A673 (cell line): Measurements from ENCODE around the gene DOK6. TPM values are rescaled to one million over a fixed set of nuclear protein-coding genes. Genes with fewer than 3 reads are reported as not detected.

Source experiments
- BruUV-seq: library from RNA; stranded (reverse); fragments of 400-500 nt; replicated peaks from 2 replicates; lab custom pipeline; 2021; lab: Mats Ljungman, UMichigan
- CTCF ChIA-PET: fragments of 300-600 bp; sonication (Branson Sonifier 250); formaldehyde crosslinking; loops from one replicate; lab custom pipeline; 2022; ENCODE audit warnings: antibody characterized with exemption; lab: Charles Lee
- POLR2A ChIA-PET: fragments of 300-600 bp; sonication (Branson Sonifier 250); formaldehyde crosslinking; loops from one replicate; lab custom pipeline; 2022; ENCODE audit warnings: antibody characterized with exemption; ENCODE audit not compliant: low non-redundant PET; lab: Charles Lee
- DNase-seq: peaks from one replicate; pipeline ENCODE4 v3.0.0-alpha.2; 2015; ENCODE audit warnings: low spot score
- H3K27ac ChIP-seq: fragments of 200-600 bp; sonication (generic); 2 replicates; pipeline ENCODE4 v1.5.1; 2016; ENCODE audit warnings: mixed run types, low read depth, mild to moderate bottlenecking, mixed read lengths, antibody characterized with exemption, low read length; ENCODE audit not compliant: poor library complexity, severe bottlenecking
- H3K27me3 ChIP-seq: fragments of 200-600 bp; sonication (generic); replicated peaks from 2 replicates; pipeline ENCODE4 v1.6.1; 2017; ENCODE audit warnings: mixed run types, low read depth, mild to moderate bottlenecking, mixed read lengths, antibody characterized with exemption, low read length; ENCODE audit not compliant: insufficient read depth, poor library complexity
- H3K36me3 ChIP-seq: fragments of 200-600 bp; sonication (generic); 2 replicates; pipeline ENCODE4 v1.6.1; 2016; ENCODE audit warnings: mixed run types, mild to moderate bottlenecking, mixed read lengths, antibody characterized with exemption, low read length; ENCODE audit not compliant: insufficient read depth, poor library complexity, severe bottlenecking
- H3K4me1 ChIP-seq: fragments of 200-600 bp; sonication (generic); 2 replicates; pipeline ENCODE4 v1.6.1; 2017; ENCODE audit warnings: mixed run types, mild to moderate bottlenecking, mixed read lengths, antibody characterized with exemption, low read length; ENCODE audit not compliant: insufficient read depth, poor library complexity, severe bottlenecking
- H3K4me3 ChIP-seq: fragments of 200-600 bp; sonication (generic); 2 replicates; pipeline ENCODE4 v1.5.1; 2016; ENCODE audit warnings: low read depth, mixed run types, mild to moderate bottlenecking, mixed read lengths, low read length; ENCODE audit not compliant: poor library complexity, severe bottlenecking
- H3K9me3 ChIP-seq: fragments of 200-600 bp; sonication (generic); 2 replicates; pipeline ENCODE4 v1.6.1; 2016; ENCODE audit warnings: mixed run types, low read depth, mild to moderate bottlenecking, mixed read lengths, antibody characterized with exemption, low read length; ENCODE audit not compliant: poor library complexity, severe bottlenecking
- EZH2 ChIP-seq: fragments of 200-600 bp; sonication (generic); IDR thresholded peaks from 2 replicates; pipeline ENCODE4 v1.6.1; 2017; ENCODE audit warnings: borderline replicate concordance, low read depth, mild to moderate bottlenecking, mixed read lengths, antibody characterized with exemption, low read length; ENCODE audit not compliant: poor library complexity, severe bottlenecking
- intact Hi-C: fragments of 100-400 bp; cut with micrococcal nuclease; formaldehyde crosslinking; loops from one replicate; pipeline ENCODE4 v1.10.0; 2022; ENCODE audit not compliant: unreplicated experiment
- total RNA-seq: library from RNA; stranded (reverse); gene quantifications from 2 replicates; pipeline ENCODE4 v1.2.3, GENCODE V29; 2021
- TF ChIP-seq, protein P1 (sequence below): fragments of 300-800, 200-600 bp; sonication (generic); conservative IDR thresholded peaks from 2 replicates; pipeline ENCODE4 v1.5.1; 2017; ENCODE audit warnings: low read depth, mild to moderate bottlenecking, antibody characterized with exemption, low read length, moderate library complexity, mixed read lengths

DOK6 gene
- total RNA-seq, 1 experiment from 2014 or later: 13.7 TPM

- no peak overlapping the region for H3K27ac ChIP-seq
- DNase-seq: no peak
- H3K9me3 ChIP-seq: no peaks in the 10 kb centered on the region
- H3K36me3 ChIP-seq: no peaks in the 10 kb centered on the region
- no peak overlapping the region for H3K4me3 ChIP-seq
- POLR2A ChIA-PET: no interaction called here
- intact Hi-C loops: no loop called here
- no peaks in the 10 kb centered on the region for H3K4me1 ChIP-seq
- H3K27me3 ChIP-seq: no peaks in the 10 kb centered on the region
- CTCF ChIA-PET: no interaction called here
- BruUV-seq: no TSS peak
- TF ChIP-seq EZH2: no peak
- TF ChIP-seq, protein P1, sequence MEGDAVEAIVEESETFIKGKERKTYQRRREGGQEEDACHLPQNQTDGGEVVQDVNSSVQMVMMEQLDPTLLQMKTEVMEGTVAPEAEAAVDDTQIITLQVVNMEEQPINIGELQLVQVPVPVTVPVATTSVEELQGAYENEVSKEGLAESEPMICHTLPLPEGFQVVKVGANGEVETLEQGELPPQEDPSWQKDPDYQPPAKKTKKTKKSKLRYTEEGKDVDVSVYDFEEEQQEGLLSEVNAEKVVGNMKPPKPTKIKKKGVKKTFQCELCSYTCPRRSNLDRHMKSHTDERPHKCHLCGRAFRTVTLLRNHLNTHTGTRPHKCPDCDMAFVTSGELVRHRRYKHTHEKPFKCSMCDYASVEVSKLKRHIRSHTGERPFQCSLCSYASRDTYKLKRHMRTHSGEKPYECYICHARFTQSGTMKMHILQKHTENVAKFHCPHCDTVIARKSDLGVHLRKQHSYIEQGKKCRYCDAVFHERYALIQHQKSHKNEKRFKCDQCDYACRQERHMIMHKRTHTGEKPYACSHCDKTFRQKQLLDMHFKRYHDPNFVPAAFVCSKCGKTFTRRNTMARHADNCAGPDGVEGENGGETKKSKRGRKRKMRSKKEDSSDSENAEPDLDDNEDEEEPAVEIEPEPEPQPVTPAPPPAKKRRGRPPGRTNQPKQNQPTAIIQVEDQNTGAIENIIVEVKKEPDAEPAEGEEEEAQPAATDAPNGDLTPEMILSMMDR: no peak
Observed at GRCh38 chr18:69367104-69367503, 33.6 kb upstream of the DOK6 start.

DNA sequence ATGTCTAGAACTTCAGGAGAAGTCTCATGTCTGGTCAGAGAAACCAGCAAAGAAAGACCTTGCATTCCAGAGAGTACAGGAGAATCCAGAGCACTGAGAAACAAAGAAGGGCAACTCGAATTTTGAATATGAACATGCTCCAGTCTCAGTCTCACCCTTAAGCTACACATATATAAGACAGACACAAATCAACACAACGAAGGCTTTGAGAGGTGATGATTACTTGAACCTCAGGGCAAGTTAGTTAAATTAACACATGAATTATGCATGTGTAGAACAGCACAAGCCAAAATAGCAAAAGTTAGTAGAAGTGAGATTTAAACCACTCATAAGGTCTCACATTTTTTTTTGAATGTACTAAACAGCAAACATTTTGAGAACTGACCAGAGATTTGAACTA, 29.0 kb upstream of the DOK6 start:
- POLR2A ChIA-PET: no interaction called here
- DNase-seq: no peak
- TF ChIP-seq EZH2: no peak
- TF ChIP-seq, protein P1: no peak
- Histone ChIP-seq H3K36me3 (no peaks in the 10 kb centered on the region), H3K9me3 (no peaks in the 10 kb centered on the region), H3K27me3 (no peaks in the 10 kb centered on the region), H3K27ac (no peak overlapping the region), H3K4me1 (no peaks in the 10 kb centered on the region), H3K4me3 (no peak overlapping the region)
- intact Hi-C loops: no loop called here
- BruUV-seq: no TSS peak
- CTCF ChIA-PET: no interaction called here

GRCh38 chr18:69380324-69380723, 20.4 kb upstream of the DOK6 start:
- POLR2A ChIA-PET: no interaction called here
- no peak for TF ChIP-seq EZH2
- TF ChIP-seq, protein P1: no peak
- intact Hi-C loops: no loop called here
- no peaks in the 10 kb centered on the region for H3K9me3 ChIP-seq
- H3K27me3 ChIP-seq: no peaks in the 10 kb centered on the region
- DNase-seq: no peak
- no TSS peak for BruUV-seq
- no peaks in the 10 kb centered on the region for H3K36me3 ChIP-seq
- no peaks in the 10 kb centered on the region for H3K4me1 ChIP-seq
- CTCF ChIA-PET: no interaction called here
- H3K4me3 ChIP-seq: no peak overlapping the region
- no peak overlapping the region for H3K27ac ChIP-seq
